SU-DHL-6 (cell line): Measurements from ENCODE around the gene DGKB.

Experiments
- H2AFZ ChIP-seq: fragments of 200-600 bp; sonication (generic); 2 replicates; pipeline ENCODE4 v1.6.1; 2014; ENCODE audit warnings: low read depth, mild to moderate bottlenecking, moderate library complexity, mixed read lengths, antibody characterized with exemption, low read length; ENCODE audit not compliant: severe bottlenecking
- H3F3A ChIP-seq: fragments of 200-600 bp; shearing (Covaris generic); 2 replicates; pipeline ENCODE4 v1.6.0; 2016; ENCODE audit warnings: antibody characterized with exemption, mild to moderate bottlenecking; ENCODE audit not compliant: insufficient read depth
- H3K27ac ChIP-seq: fragments of 200-600 bp; sonication (generic); 2 replicates; pipeline ENCODE4 v1.5.1; 2016; ENCODE audit warnings: low read depth, mild to moderate bottlenecking, low read length, moderate library complexity, mixed read lengths
- H3K27me3 ChIP-seq: fragments of 200-600 bp; sonication (generic), shearing (Covaris generic); 2 replicates; pipeline ENCODE4 v1.6.0; 2014; ENCODE audit warnings: mild to moderate bottlenecking, low read length
- H3K36me3 ChIP-seq: fragments of 200-600 bp; sonication (generic); 2 replicates; pipeline ENCODE4 v1.6.1; 2014; ENCODE audit warnings: mild to moderate bottlenecking, low read length, mixed read lengths
- H3K4me2 ChIP-seq: fragments of 300-600, 200-600 bp; shearing (Covaris generic), sonication (generic); 2 replicates; pipeline ENCODE4 v1.6.0; 2014; ENCODE audit warnings: low read length, low read depth, mild to moderate bottlenecking; ENCODE audit not compliant: poor library complexity, severe bottlenecking
- H3K4me3 ChIP-seq: fragments of 200-600 bp; sonication (generic); 2 replicates; pipeline ENCODE4 v1.5.1; 2014; ENCODE audit warnings: antibody characterized with exemption, low read length, mild to moderate bottlenecking, mixed read lengths; ENCODE audit not compliant: insufficient read depth, poor library complexity, severe bottlenecking
- H3K79me2 ChIP-seq: fragments of 200-600 bp; sonication (generic); 2 replicates; pipeline ENCODE4 v1.6.1; 2014; ENCODE audit warnings: mild to moderate bottlenecking, low read length, moderate library complexity; ENCODE audit not compliant: insufficient read depth
- H3K9ac ChIP-seq: fragments of 200-600 bp; sonication (generic); 2 replicates; pipeline ENCODE4 v1.7.0; 2014; ENCODE audit warnings: mild to moderate bottlenecking, low read length
- H3K9me2 ChIP-seq: fragments of 200-600 bp; sonication (generic); replicated peaks from 2 replicates; pipeline ENCODE4 v1.6.1; 2014; ENCODE audit warnings: low read length; ENCODE audit not compliant: insufficient read depth
- H3K9me3 ChIP-seq: fragments of 200-600 bp; sonication (generic); 2 replicates; pipeline ENCODE4 v1.6.1; 2014; ENCODE audit warnings: low read length, mixed read lengths; ENCODE audit not compliant: insufficient read depth
- H4K20me1 ChIP-seq: fragments of 200-600 bp; sonication (generic); 2 replicates; pipeline ENCODE4 v1.6.1; 2014; ENCODE audit warnings: low read depth, mild to moderate bottlenecking, antibody characterized with exemption, low read length, moderate library complexity, mixed read lengths
- CTCF ChIP-seq: fragments of 200-600 bp; sonication (generic); IDR thresholded peaks from one replicate; pipeline ENCODE4 v1.5.1; 2017; ENCODE audit warnings: antibody characterized with exemption, mild to moderate bottlenecking, low read length, moderate library complexity; ENCODE audit not compliant: insufficient read depth, poor library complexity, severe bottlenecking
- EZH2phosphoT487 ChIP-seq: fragments of 200-600 bp; sonication (generic), shearing (Covaris generic); conservative IDR thresholded peaks from 2 replicates; pipeline ENCODE4 v1.6.1; 2018; ENCODE audit warnings: mild to moderate bottlenecking, antibody characterized with exemption, low read length, moderate library complexity, mixed read lengths

DGKB gene

GRCh38 chr7:14576578-14576977 is 326.0 kb downstream of the DGKB start:
- no peaks in the 10 kb centered on the region for H4K20me1 ChIP-seq
- H3K79me2 ChIP-seq, result no peaks in the 10 kb centered on the region
- H3K9ac ChIP-seq, result no peak overlapping the region
- H3K27me3 ChIP-seq, result no peaks in the 10 kb centered on the region
- H3K9me3 ChIP-seq, result no peaks in the 10 kb centered on the region
- H3K4me2 ChIP-seq, result no peak overlapping the region
- no peak overlapping the region for H3K27ac ChIP-seq
- TF ChIP-seq CTCF (no peak), EZH2phosphoT487 (no peak)
- H3F3A ChIP-seq, result no peaks in the 10 kb centered on the region
- H2AFZ ChIP-seq, result no peak overlapping the region
- no peaks in the 10 kb centered on the region for H3K36me3 ChIP-seq
- H3K4me3 ChIP-seq, result no peak overlapping the region
- no peaks in the 10 kb centered on the region for H3K9me2 ChIP-seq

GRCh38 chr7:14570750-14571607 is 331.6 kb downstream of the DGKB start:
- Histone ChIP-seq H3K79me2 (no peaks in the 10 kb centered on the region), H3K27me3 (no peaks in the 10 kb centered on the region), H2AFZ (no peak overlapping the region), H3K36me3 (no peaks in the 10 kb centered on the region), H3K4me2 (no peak overlapping the region), H3K9me2 (no peaks in the 10 kb centered on the region), H3K27ac (no peak overlapping the region), H3K9ac (no peak overlapping the region), H3F3A (no peaks in the 10 kb centered on the region), H3K9me3 (no peaks in the 10 kb centered on the region), H3K4me3 (no peak overlapping the region), H4K20me1 (no peaks in the 10 kb centered on the region)
- TF ChIP-seq EZH2phosphoT487 (no peak), CTCF (no peak)

GRCh38 chr7:14552060-14552459 is 350.5 kb downstream of the DGKB start:
- no peaks in the 10 kb centered on the region for H3F3A ChIP-seq
- no peaks in the 10 kb centered on the region for H3K9me3 ChIP-seq
- no peak overlapping the region for H2AFZ ChIP-seq
- TF ChIP-seq EZH2phosphoT487, result no peak
- TF ChIP-seq CTCF, result no peak
- no peaks in the 10 kb centered on the region for H3K36me3 ChIP-seq
- H3K4me2 ChIP-seq, result no peak overlapping the region
- H3K79me2 ChIP-seq, result no peaks in the 10 kb centered on the region
- H3K27ac ChIP-seq, result no peak overlapping the region
- H4K20me1 ChIP-seq, result no peaks in the 10 kb centered on the region
- no peaks in the 10 kb centered on the region for H3K9me2 ChIP-seq
- H3K9ac ChIP-seq, result no peak overlapping the region
- H3K4me3 ChIP-seq, result no peak overlapping the region
- no peaks in the 10 kb centered on the region for H3K27me3 ChIP-seq
